Amygdala (tissue), 56 donors: ENCODE data around the gene LMF2.

Experiments
- DNase-seq, 56 donors: peaks; one replicate each; lab custom pipeline; 2025; lab: John Stamatoyannopoulos, UW

LMF2 gene

DNA sequence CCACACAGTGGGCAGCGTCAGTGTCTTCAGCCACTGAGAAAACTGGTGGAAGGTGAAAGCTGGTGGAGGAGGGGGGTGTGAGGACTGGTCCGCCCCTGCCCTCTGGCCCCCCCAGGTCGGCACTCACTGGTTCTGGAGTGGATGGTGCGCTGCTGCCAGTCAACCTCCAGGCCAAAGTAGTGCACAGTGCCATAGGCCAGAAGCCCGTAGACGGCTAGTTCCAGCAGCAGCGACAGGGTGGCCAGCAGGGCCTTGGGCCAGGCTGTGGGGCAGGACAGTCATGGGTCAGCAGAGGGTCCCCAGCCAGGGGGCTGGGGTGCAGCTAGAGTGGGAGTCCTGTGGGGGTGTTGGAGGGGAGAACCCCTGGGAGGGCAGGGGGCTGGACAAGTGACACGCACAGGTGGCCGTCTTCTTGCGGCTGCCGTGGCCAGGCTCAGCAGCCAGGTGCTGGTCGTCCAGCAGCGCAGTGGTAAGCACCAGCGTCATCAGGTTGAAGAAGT lies 2.2 kb downstream of the LMF2 start:
- DNase-seq, result no peak

DNA sequence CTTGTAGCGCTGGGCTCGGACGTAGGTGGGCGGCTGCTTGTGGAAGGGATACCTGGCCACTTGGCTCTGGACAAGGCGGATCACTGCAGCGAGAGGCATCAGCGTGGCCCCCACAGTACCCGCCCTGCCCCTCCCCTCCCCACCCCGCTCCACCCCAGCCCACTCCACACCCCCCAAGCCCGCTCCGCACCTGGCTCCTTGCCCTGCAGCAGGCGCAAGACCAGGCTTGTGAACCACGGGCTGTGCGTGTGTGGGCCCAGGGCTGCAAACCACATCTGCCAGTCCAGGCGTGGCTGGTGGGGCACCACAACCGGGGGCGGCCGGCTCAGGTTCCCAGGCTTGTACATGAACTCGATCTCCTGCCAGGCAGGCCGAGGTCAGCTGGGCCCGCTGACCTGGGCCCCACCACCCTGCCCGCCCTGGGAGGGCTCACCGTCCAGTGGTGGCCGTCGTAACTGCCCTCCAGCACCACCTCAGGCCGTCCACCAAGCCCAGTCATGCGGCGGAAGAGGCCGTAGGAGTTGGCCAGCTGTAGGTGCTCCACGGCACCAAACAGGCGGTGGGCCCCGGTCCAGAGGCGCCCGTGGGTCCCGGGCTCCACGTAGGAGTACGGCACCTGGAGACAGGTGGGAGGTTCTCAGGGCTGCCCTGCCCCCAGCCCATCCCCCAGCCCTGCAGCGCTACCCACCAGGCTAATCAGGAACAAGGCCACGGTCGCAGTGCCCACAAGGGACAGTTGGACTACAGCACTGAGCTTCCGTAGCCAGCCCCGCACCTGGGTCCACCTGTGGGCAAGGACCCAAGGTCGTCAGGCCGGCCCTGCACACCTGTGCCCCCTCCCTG lies 2.9 kb downstream of the LMF2 start:
- no peak for DNase-seq

DNA sequence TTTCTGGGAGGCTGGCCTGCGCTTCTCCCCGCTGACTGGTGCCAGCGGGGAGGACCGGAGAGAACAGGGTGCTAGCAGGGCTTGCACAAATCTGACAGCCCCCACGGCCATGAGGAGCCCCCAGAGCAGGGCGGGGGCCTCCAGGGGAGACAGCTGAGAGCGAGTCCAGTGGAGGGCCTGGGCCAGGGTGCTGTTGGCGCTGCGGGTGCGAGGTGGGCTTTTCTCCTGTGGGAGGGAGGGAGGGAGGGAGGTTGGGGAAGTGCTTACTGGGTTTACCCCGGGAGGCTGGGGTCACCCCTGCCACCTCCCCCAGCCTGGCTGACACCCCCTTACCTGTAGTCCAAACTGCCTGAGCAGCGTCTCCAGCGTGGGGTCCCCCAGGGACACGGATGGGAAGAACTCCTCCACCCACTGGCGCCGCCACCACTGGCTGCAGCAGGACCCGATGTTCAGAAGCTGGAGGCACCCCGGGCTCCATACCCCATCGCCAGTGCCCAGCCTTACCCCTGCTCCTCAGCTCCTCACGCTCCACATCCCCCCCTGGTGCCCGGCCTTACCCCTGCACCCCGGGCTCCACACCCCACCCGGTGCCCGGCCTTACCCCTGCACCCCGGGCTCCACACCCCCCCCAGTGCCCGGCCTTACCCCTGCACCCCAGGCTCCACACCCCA lies 3.9 kb downstream of the LMF2 start:
- DNase-seq, result no peak

DNA sequence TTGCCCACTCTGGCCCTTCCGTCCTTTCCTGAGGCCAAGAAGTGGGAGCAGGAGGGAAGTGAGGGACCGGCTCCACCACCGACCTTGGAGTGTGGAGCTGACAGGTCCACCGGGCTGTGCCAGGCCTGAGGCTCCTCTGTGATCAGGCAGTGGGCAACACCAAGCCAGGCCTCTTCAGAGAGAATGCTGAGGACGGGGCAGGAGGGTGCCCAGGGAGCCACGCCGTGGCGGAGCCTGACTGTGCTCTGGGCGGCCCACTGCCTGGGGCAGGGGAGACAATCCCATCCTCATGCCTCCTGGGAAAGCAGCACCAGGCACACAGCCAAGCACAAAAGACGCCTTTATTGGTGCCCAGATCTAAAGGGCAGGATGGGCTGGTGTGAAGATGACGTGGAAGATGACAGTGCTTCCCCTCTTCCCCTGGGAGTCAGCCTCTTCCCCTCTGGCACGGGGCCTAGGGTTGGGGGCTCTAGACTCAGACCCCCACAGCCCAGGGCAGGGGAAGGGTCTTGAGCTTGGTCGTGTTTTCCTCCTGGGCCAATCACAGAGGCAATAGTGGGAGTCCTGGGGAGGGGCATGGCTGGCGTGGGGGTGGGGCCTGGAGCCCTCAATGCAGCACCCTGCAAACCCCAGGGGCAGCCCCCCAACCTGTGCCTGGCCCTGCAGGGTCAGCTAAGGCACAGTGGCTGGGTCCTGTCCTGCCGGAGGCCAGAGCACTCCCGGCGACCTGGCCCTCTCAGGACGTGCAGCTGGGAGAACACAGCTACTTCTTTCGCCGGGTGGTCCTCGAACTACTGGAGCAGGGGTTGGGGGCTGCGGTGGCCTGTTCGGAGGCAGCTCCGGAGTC lies 4.7 kb downstream of the LMF2 start:
- no peak for DNase-seq

DNA sequence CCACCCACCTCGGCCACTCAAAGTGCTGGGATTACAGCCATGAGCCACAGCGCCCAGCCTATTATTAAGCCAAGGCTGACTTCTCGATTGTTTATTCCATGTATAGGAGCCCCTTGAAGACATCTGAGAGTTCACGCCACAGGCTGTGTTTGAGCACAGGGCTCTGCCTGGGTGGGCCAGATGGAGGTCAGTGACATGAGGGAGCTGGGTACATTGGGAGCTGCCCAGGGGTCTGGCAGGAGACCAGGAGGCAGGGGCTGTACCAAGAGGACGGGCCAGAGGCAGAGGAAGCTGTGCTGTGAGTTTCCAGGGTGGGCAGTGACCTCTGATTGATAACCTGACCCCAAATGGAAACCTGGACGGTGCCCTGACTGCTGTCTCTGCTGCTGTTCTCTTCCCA lies 5.4 kb downstream of the LMF2 start:
- DNase-seq, result no peak

DNA sequence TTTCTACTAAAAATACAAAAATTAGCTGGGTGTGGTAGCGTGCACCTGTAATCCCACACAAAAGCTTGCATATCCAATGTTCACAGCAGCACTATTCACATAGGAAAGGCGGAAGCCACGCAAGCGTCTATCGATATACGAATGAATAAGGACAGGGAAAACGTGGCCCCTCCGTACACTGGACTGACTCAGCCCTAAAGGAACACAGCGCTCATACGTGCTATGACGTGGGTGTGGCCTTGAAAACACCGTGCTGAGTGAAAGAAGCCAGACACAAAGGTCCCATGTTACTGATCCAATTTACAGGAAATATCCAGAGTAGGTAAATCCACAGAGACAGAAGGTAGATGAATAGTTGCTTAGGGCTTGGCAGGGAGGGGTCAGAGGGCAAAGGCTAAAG lies 7.0 kb downstream of the LMF2 start:
- DNase-seq, result no peak

DNA sequence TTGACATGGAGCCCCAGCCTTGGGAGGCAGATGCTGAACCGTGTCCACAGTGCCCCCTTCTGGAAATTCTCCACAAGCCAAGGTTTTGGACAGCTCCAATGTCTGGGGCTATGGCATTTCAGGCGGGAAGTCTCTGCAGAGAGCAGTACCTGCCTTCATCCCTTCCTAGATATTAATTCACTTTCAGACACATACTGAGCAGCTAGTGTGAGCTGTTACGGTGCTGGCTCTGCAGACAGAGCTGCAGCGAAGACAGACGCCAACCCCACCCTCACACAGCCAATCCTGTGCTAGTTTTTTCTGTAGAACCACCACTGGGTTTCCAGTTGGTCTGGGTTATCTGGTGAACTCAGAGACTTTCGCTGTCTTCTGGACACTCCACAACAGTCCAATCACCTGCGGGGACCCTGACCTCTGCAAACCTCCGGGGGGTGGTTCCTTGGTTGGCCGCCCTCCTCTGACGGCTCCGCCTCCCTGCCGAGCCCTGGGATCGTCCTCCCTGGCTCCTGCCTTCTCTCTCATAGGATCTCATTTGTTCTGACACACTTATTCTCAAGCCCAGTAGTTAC lies 9.1 kb downstream of the LMF2 start:
- DNase-seq, result peak in 33 of 56 donors; percentile 3 to 71 (median 30)

DNA sequence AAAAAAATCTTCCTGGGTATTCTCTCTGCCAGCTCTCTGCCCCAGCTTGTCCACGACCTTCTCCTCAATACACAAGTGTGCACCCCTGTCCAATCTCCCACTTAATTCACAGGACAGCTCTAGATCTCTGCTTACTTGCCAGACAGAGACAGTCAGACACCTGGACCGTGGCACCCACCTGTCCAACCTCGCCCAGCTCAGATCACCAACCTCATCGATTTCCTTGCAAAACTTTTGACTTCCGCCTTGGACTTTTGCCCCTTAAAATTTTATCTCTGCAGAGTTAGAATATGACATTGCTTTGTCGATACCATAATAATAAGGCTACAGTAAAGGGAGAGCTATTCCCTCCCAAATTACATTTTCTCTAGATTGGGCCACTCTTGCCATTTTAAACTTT lies 10.4 kb downstream of the LMF2 start:
- no peak for DNase-seq

DNA sequence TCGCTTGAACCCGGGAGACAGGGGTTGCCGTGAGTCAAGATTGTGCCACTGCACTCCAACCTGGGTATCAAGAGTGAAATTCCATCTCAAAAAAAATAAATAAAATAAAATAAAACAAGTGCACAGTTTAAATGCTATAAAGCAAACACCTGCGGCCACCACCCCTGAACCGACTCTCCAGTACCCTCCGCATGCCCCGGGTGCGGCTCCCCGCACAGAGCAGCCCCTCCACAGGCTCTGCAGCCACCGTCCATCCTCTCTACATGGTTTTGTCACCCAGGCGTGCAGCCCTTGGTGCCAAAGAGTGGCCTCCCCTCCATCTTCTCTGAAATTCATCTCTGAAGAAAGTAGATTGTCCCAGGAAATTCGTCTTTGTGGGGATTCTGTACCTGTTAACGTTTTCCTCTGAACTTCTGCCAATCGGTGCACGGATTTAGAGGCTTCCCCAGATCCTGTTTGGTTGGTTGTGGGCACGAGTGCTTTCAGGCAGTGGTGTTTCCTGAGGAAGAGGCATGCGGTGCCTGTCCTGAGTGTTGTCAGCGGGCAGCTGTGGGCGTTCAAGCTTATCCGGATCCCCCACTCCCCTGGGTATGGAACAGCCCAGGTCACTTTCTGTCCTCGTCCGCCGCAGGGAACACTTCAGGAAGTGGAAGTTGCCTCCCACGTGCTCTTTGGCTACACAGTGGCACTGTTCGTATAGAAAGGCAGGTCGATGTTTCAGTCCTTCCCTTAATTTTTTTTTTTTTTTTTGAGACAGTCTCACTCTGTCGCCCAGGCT lies 16.8 kb downstream of the LMF2 start:
- no peak for DNase-seq

DNA sequence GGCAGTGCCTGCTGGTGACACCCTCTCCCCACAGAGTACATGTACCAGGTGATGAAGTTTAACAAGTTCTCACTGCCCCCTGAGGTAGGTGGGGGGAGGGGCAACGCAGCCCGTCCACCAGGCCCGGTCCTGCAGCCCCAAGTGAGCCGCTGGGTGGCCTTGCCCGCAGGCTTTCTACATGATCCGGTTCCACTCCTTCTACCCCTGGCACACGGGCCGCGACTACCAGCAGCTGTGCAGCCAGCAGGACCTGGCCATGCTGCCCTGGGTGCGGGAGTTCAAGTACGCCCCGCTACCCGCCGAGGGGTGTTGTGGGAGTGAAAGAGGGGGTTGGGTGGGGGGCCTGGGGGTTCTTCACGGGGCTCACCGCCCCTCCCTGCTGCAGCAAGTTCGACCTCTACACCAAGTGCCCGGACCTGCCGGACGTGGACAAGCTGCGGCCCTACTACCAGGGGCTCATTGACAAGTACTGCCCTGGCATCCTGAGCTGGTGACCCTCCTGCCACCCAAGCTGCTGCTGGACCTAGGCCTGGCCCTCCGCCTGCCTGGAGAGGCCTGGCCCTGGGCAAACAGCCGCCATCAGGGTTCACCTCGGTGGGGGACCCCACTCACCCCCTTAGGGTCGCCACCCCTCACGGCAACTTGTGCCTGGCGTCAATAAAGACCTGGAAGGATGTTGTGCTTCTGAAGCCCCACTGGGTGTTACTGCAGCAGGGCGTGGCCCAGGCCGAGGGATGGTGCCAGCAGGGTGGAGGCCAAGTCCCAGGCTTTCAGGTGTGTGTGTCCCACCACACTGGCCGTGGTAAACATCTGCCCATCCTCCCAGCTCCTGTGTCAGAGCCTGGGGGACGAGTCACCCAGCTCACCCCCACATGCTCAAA lies 17.9 kb downstream of the LMF2 start:
- DNase-seq, result no peak

DNA sequence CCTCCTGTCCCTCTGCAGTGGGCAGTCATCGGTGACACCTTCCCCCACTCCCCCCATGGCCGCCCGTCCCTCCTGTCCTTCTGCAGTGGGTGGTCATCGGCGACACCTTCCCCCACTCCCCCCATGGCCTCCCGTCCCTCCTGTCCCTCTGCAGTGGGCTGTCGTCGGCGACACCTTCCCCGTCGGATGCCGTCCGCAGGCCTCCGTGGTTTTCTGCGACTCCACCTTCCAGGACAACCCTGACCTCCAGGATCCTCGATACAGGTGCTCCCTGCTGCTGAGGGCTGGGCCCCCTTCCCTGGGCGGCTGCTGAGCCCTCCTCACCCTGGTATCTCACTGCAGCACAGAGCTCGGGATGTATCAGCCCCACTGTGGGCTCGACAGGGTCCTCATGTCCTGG lies 18.6 kb downstream of the LMF2 start:
- no peak for DNase-seq

DNA sequence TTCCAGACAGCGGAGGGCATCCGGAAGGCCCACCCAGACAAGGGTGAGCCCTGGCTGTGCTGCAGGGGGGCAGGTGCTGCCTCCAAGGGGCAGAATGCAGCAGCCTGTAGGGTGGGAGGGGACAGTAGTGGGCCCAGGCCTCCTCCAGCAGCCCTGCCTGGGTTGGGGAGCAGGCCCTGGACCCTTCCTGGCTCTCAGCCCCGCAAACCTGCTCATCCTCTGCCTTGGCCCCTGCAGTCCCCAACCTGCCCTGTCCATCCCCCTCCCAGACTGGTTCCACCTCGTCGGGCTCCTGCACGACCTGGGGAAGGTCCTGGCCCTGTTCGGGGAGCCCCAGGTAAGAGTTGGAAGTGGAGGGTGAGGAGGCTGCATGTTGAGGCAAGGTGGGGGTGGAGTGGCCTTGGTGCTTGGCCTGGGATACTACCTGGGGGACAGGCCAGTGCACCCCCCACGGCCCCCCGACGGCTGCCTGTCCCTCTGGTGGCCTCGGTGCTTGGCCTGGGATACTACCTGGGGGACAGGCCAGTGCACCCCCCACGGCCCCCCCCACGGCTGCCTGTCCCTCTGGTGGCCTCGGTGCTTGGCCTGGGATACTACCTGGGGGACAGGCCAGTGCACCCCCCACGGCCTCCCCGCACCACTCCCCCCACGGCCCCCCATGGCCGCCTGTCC lies 19.4 kb downstream of the LMF2 start:
- no peak for DNase-seq

DNA sequence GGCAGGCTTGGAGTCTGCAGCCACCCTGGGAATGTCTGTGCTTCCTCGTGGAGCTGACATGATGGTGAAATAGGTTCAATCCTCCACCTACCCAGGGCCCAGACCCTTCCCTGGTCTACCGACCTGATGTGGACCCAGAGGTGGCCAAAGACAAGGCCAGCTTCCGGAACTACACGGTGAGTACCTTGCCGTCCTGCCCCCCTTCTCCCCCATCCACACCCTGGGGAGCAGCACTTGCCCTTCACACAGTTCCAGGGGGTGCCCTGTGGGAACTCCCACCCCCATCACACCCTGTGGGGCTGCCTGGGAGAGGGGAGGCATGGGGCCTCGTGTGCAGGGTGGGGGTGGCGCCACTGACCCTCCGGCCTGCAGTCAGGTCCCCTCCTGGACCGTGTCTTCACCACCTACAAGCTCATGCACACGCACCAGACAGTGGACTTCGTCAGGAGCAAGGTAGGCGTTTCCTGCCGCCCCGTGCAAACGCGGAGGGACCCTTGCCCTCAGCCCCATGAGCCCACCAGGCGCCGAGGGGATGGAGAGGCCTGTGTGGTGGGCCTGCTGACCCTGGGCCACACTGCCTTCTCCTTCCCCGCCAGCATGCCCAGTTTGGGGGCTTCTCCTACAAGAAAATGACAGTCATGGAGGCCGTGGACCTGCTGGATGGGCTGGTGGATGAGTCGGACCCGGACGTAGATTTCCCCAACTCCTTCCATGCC lies 20.1 kb downstream of the LMF2 start:
- no peak for DNase-seq

DNA sequence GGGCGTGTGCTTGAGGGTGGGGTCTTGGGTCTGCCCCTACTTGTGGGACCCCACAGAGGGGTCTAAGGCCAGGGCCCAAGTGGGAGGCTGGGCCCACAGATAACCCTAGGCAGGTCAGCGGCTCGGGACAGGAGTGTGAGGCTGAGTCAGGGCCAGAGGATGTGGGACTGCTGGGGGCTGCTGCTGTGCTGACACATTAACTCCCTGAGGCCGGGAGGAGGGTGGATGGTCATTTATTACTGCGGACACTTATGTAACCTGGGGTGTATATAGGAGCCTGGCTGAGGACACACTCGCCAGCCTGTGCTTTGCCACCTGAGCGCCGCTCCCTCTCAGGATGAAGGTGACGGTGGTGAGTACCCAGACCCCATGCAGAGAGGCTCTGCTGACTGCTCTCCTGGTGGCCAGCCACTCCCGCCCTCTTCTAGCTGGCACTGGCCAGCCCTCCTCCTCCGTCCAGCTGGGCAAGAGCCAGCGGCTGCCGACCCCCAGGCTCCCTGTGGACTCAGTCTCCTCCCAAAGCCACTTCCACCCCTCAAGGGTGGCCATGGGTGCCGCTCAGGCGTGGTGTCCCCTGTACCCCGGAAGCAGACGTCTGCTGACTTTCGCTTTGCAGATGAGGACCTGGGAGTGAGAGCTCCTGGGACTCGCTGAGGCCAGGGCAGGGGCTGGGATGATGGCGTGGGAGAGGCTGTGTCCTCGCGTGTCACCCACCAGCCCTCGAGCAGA lies 20.8 kb downstream of the LMF2 start, which contains the start of gene MIOX:
Gene MIOX, plus strand, starts transcription at position 299 of the 729 bp plus-strand sequence. Its CDS starts 39 bp downstream, at position 338.
- no peak for DNase-seq

DNA sequence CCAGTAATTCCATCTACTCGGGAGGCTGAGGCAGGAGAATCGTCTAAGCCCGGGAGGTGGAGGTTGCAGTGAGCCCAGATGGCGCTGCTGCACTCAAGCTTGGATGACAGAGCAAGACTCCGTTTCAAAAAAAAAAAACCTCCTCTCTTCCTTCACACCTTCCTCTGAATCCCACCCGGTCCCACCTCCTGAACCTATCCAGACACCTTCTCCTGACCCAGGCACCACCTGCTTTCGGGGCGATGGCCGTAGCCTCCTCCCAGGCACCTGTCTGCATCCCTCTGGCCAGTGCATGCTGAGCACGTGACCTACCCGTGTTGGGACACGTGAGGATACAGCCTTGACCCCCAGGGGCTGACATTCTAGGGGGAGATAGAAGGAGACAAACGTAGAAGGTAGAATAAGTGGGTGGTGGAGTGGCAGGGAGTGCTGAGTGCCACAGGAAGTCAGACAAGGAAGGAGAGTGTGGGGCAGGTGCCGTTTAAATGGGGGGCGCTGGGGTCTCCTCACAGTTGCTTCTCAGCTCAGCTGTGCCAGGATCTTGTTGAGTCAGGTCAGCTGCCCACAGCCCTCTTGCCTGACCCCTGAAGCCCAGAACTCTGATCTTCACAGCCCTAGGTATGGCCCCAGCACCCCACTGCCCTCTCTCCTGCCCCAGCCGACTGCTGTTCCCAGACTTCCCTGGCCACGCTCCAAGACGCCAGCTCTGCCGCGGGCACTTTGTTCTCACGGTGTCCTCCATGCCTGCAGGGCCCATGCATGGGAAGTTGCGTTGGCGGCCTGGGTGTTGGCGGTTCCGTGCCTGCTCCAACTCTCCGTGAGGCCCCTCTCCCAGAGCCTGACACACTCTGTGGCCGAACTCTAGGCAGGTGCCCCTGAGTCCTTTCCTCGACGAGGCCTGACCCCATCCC lies 22.0 kb downstream of the LMF2 start:
- no peak for DNase-seq
